H1 (cell line): Measurements from ENCODE around the gene CAPN10. TPM values are rescaled to one million over a fixed set of nuclear protein-coding genes. Genes with fewer than 3 reads are reported as not detected.

Experiments used
- CREB1 ChIP-seq: IDR thresholded peaks from 2 replicates; pipeline ENCODE4 v1.6.1; 2012; ENCODE audit warnings: inconsistent platforms
- EP300 ChIP-seq, 2 experiments: IDR thresholded peaks; 1 replicate in 1 of 2; 2 replicates in 1 of 2; pipeline ENCODE4 v1.6.1; 2011 to 2012; ENCODE audit warnings: low read depth in 2 of 2, low read length in 2 of 2, mild to moderate bottlenecking in 2 of 2, borderline replicate concordance in 1 of 2, inconsistent platforms in 1 of 2, moderate library complexity in 1 of 2
- HDAC2 ChIP-seq, 2 experiments: fragments of 300-600 bp in 1 of 2; sonication (generic) in 1 of 2; IDR thresholded peaks; 2 replicates each; pipeline ENCODE4 v1.6.1; 2011 to 2012; ENCODE audit warnings: low read depth in 2 of 2, low read length in 2 of 2, mild to moderate bottlenecking in 2 of 2, moderate library complexity in 2 of 2, borderline replicate concordance in 1 of 2, inconsistent platforms in 1 of 2
- KDM5A ChIP-seq: fragments of 200-600 bp; IDR thresholded peaks from 2 replicates; pipeline ENCODE4 v1.7.1; 2012; ENCODE audit warnings: mild to moderate bottlenecking, low read length, inconsistent platforms, mixed read lengths
- MAFK ChIP-seq: IDR thresholded peaks from 2 replicates; pipeline ENCODE4 v1.6.1; 2012; ENCODE audit warnings: low read depth, mild to moderate bottlenecking, improper control_type of control experiment, low read length
- RAD21 ChIP-seq, 2 experiments: IDR thresholded peaks in 1 of 2; conservative IDR thresholded peaks in 1 of 2; 2 replicates each; pipeline ENCODE4 v1.6.1; 2011; ENCODE audit warnings: low read depth in 2 of 2, low read length in 2 of 2, improper control_type of control experiment in 1 of 2, inconsistent platforms in 1 of 2, mild to moderate bottlenecking in 1 of 2, moderate library complexity in 1 of 2
- SIRT6 ChIP-seq: IDR thresholded peaks from one replicate; pipeline ENCODE4 v1.7.1; 2012; ENCODE audit warnings: low read length, inconsistent platforms
- SP1 ChIP-seq: IDR thresholded peaks from 2 replicates; pipeline ENCODE4 v1.6.1; 2011; ENCODE audit warnings: low read depth, low read length
- TBP ChIP-seq: IDR thresholded peaks from 2 replicates; pipeline ENCODE4 v1.6.1; 2011; ENCODE audit warnings: low read depth, low read length, improper control_type of control experiment
- polyA plus RNA-seq, 7 experiments: library from polyadenylated mRNA; depleted of rRNA in 3 of 7; stranded (reverse) in 5 of 7; unstranded in 2 of 7; fragments of >200 nt in 5 of 7; fragments of 200-250 nt in 2 of 7; gene quantifications; 1 replicate in 5 of 7; 2 replicates in 1 of 7; 4 replicates in 1 of 7; pipeline versions ENCODE4 v1.2.1 to v1.2.3, GENCODE V29; 2011 to 2013; ENCODE audit warnings: missing spikeins in 2 of 7, mixed read lengths in 2 of 7
- total RNA-seq: library from RNA; stranded (reverse); fragmentation: NEBNext Ultra II Directional; extraction: Animal tissue kit (Norgen Biotek cat#: 25700); gene quantifications from 2 replicates; pipeline ENCODE4 v1.2.1, GENCODE V29; 2021
- TF ChIP-seq, protein P1 (sequence below): fragments of 300-600 bp; sonication (generic); IDR thresholded peaks from 2 replicates; pipeline ENCODE4 v1.7.1; 2012; ENCODE audit warnings: low read length, moderate library complexity, mild to moderate bottlenecking, inconsistent platforms; ENCODE audit not compliant: insufficient replicate concordance

CAPN10 gene
- total and polyA plus RNA-seq, 2 of the 8 experiments (the other 6 are each of a cell fraction or from before 2014, with no cell fraction given) = 30.7 to 39.8 TPM

DNA sequence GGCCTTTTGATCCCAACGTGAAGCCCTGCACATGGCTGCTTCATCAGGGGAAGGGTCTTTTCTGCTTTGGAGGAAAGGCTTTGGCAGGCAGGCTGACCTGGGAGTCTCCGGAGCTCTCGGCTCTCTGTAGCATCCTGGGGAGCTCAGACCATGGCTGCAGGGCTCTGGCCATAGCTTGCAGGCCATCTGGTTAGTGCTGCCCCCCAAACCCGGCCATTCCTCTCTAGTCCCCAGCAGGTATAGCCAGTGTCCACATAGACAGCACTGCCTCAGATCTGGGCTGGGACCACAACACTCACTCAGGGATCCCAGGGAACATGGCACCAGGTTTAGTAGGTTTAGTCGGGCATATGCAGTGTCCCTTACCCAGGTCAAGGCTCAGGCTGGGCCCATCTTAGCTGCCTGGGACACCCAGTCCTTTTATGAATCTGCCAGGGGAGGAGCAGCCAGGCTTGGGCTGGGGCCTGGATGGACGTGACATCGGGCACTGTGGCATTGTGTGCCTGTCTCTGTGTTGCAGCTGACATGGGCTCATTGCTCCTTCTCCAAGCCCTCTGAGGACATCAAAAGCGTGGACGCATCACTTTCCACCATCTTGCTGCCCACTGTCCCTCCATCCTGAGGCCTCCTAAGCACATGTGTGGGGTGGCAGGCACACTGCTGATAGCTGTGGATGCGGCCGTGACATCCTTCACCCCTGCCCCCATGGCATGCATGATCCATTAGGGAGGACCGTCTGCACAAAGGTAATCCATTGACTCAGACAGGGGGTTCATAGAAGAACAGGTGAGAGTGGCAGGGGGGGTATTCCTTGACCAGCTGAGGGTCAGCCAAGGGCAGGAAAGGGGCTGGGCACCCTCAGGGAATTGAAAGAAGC lies 19.6 kb downstream of the CAPN10 start (continued):
- TF ChIP-seq, protein P1, sequence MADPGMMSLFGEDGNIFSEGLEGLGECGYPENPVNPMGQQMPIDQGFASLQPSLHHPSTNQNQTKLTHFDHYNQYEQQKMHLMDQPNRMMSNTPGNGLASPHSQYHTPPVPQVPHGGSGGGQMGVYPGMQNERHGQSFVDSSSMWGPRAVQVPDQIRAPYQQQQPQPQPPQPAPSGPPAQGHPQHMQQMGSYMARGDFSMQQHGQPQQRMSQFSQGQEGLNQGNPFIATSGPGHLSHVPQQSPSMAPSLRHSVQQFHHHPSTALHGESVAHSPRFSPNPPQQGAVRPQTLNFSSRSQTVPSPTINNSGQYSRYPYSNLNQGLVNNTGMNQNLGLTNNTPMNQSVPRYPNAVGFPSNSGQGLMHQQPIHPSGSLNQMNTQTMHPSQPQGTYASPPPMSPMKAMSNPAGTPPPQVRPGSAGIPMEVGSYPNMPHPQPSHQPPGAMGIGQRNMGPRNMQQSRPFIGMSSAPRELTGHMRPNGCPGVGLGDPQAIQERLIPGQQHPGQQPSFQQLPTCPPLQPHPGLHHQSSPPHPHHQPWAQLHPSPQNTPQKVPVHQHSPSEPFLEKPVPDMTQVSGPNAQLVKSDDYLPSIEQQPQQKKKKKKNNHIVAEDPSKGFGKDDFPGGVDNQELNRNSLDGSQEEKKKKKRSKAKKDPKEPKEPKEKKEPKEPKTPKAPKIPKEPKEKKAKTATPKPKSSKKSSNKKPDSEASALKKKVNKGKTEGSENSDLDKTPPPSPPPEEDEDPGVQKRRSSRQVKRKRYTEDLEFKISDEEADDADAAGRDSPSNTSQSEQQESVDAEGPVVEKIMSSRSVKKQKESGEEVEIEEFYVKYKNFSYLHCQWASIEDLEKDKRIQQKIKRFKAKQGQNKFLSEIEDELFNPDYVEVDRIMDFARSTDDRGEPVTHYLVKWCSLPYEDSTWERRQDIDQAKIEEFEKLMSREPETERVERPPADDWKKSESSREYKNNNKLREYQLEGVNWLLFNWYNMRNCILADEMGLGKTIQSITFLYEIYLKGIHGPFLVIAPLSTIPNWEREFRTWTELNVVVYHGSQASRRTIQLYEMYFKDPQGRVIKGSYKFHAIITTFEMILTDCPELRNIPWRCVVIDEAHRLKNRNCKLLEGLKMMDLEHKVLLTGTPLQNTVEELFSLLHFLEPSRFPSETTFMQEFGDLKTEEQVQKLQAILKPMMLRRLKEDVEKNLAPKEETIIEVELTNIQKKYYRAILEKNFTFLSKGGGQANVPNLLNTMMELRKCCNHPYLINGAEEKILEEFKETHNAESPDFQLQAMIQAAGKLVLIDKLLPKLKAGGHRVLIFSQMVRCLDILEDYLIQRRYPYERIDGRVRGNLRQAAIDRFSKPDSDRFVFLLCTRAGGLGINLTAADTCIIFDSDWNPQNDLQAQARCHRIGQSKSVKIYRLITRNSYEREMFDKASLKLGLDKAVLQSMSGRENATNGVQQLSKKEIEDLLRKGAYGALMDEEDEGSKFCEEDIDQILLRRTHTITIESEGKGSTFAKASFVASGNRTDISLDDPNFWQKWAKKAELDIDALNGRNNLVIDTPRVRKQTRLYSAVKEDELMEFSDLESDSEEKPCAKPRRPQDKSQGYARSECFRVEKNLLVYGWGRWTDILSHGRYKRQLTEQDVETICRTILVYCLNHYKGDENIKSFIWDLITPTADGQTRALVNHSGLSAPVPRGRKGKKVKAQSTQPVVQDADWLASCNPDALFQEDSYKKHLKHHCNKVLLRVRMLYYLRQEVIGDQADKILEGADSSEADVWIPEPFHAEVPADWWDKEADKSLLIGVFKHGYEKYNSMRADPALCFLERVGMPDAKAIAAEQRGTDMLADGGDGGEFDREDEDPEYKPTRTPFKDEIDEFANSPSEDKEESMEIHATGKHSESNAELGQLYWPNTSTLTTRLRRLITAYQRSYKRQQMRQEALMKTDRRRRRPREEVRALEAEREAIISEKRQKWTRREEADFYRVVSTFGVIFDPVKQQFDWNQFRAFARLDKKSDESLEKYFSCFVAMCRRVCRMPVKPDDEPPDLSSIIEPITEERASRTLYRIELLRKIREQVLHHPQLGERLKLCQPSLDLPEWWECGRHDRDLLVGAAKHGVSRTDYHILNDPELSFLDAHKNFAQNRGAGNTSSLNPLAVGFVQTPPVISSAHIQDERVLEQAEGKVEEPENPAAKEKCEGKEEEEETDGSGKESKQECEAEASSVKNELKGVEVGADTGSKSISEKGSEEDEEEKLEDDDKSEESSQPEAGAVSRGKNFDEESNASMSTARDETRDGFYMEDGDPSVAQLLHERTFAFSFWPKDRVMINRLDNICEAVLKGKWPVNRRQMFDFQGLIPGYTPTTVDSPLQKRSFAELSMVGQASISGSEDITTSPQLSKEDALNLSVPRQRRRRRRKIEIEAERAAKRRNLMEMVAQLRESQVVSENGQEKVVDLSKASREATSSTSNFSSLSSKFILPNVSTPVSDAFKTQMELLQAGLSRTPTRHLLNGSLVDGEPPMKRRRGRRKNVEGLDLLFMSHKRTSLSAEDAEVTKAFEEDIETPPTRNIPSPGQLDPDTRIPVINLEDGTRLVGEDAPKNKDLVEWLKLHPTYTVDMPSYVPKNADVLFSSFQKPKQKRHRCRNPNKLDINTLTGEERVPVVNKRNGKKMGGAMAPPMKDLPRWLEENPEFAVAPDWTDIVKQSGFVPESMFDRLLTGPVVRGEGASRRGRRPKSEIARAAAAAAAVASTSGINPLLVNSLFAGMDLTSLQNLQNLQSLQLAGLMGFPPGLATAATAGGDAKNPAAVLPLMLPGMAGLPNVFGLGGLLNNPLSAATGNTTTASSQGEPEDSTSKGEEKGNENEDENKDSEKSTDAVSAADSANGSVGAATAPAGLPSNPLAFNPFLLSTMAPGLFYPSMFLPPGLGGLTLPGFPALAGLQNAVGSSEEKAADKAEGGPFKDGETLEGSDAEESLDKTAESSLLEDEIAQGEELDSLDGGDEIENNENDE = no peak
- TF ChIP-seq SP1 = no peak
- no peak for TF ChIP-seq TBP
- TF ChIP-seq MAFK = no peak
- no peak for TF ChIP-seq SIRT6
- TF ChIP-seq RAD21 (IDR thresholded peaks at IDR 0.05 in 1 of 2, conservative IDR thresholded peaks at IDR 0.05 in 1 of 2; ENCODE audit: low read depth in 2 of 2, low read length in 2 of 2) = no peak
- no peak for TF ChIP-seq KDM5A
- TF ChIP-seq HDAC2 (IDR thresholded peaks at IDR 0.05; ENCODE audit: borderline replicate concordance in 1 of 2, low read depth in 2 of 2, low read length in 2 of 2) = no peak
- TF ChIP-seq CREB1 = no peak
- TF ChIP-seq EP300 (IDR thresholded peaks at IDR 0.05; ENCODE audit: borderline replicate concordance in 1 of 2, low read depth in 2 of 2, low read length in 2 of 2) = no peak
